Measurements from ENCODE around the gene TMEM87B. TPM values are rescaled to one million over a fixed set of nuclear protein-coding genes. Genes with fewer than 3 reads are reported as not detected.

Gene TMEM87B
- total and polyA plus RNA-seq, 10 of the 15 experiments (the other 5 are each of a cell fraction or from before 2014, with no cell fraction given): 5.7 to 20.6 (median 12.3) TPM

DNA sequence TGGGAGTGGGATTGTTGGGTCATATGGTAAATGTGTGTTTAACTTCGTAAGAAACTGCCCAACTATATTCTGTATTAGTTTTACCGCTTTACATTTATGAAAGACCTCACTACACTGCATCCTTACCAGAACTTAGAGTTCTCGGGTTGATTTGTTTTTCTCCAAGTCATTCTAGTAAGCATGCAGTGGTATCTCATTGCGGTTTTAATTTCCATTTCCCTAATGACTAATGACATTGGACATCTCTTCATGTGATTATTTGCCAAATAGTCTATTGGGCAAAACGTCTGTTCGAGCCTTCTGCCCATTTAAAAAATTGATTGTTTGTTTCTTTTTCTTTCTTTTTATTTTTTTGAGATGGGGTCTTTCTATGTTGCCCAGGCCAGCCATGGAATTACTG lies 89.9 kb downstream of the TMEM87B start (continued):
- TF ChIP-seq ZNF207 (IDR thresholded peaks at IDR 0.05; ENCODE audit: borderline replicate concordance) (no peak), SUPT20H (IDR thresholded peaks at IDR 0.05; ENCODE audit: borderline replicate concordance, control insufficient read depth, low read depth, low read length) (no peak), BACH1 (IDR thresholded peaks at IDR 0.05; ENCODE audit: borderline replicate concordance) (no peak), CHD4 (IDR thresholded peaks at IDR 0.05) (no peak), MTA2 (IDR thresholded peaks at IDR 0.05; ENCODE audit: low read depth) (no peak), JUND (IDR thresholded peaks at IDR 0.05; ENCODE audit: low read depth, low read length) (no peak), TCF12 (IDR thresholded peaks at IDR 0.05; ENCODE audit: low read depth, low read length) (no peak)
- TF ChIP-seq, protein P1, sequence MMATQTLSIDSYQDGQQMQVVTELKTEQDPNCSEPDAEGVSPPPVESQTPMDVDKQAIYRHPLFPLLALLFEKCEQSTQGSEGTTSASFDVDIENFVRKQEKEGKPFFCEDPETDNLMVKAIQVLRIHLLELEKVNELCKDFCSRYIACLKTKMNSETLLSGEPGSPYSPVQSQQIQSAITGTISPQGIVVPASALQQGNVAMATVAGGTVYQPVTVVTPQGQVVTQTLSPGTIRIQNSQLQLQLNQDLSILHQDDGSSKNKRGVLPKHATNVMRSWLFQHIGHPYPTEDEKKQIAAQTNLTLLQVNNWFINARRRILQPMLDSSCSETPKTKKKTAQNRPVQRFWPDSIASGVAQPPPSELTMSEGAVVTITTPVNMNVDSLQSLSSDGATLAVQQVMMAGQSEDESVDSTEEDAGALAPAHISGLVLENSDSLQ (IDR thresholded peaks at IDR 0.05): no peak

DNA sequence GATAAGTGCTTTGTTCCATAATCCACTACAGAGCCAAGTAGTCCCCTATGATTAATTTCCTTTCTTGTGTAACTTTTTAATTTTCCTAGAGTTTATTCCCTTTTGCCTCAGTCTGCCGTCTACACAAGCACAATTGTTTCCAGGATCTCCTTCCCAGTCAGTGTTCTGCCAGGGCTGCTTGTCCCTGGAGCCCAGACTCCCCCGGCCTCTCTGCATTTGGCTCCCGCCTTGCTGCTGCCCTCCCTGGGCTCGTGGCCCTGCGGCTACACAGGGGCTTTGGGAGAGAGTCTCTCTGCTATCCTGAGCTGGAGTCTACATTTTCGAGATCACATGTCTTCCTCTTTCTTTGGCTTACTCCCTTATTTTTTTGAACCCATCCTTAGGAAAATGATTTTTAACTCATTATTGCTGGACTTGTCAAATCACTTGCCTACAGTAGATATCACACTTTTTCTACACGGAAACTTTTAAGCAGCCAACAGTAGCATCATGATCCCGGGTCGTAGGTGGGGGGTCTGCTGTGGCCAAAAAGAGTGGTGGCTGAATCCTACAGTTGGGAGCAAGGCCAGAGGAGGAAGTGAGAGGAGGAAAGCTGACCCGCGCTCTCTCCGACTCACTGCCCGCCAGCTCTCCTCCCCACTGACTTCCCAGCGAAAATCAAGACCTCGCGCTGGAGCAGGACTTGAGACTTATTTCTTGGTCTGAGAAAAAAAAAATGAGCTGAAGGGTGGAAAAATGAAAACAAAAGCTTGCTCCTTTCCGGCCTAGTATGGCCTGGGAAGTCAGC lies 92.5 kb downstream of the TMEM87B start:
- H3K9ac ChIP-seq (ENCODE audit: control insufficient read depth, insufficient read depth, low read length): no peak overlapping the region
- no peaks in the 10 kb centered on the region for H3K79me2 ChIP-seq (ENCODE audit: control insufficient read depth, insufficient read depth, low read length)
- ChIA-PET SMC1A (ENCODE audit: uncharacterized antibody, unreplicated experiment) (no interaction called here), POLR2A (no interaction called here), RAD21 (ENCODE audit: unreplicated experiment) (no interaction called here), CTCF (interaction anchor here (1.1 to 1.3 kb wide), 2 partner anchors 26 kb away, joined by 4 to 6 read pairs; no protein-coding TSS in a partner anchor)
- H3K36me3 ChIP-seq (ENCODE audit: control insufficient read depth in 2 of 2, insufficient read depth in 2 of 2, low read length in 1 of 2): no peaks in the 10 kb centered on the region
- FAIRE-seq (no peak), ATAC-seq (no peak), DNase-seq (ENCODE audit: low read depth, low spot score) (no peak)
- H2AFZ ChIP-seq (ENCODE audit: control insufficient read depth, low read depth, low read length): no peak overlapping the region
- H4K20me1 ChIP-seq (ENCODE audit: control insufficient read depth, insufficient read depth): no peaks in the 10 kb centered on the region
- no peaks in the 10 kb centered on the region for H3K4me1 ChIP-seq (ENCODE audit: control insufficient read depth, insufficient read depth, low read length)
- H3K27me3 ChIP-seq (replicated peaks in 1 of 2; ENCODE audit: control insufficient read depth in 2 of 2, insufficient read depth in 2 of 2, low read length in 1 of 2): no peaks in the 10 kb centered on the region; a peak in 1 of 4 replicates
- intact Hi-C loops (cut with micrococcal nuclease; ENCODE audit: unreplicated experiment) (no loop called here), in situ Hi-C loops (cut with MboI) (no loop called here)
- no peak overlapping the region for H3K27ac ChIP-seq (ENCODE audit: control insufficient read depth, insufficient read depth)
- WGBS (ENCODE audit: insufficient coverage, insufficient replicate concordance, low lambda C conversion rate, missing lambda C conversion rate): 68% methylated on average over 15 of the region's 17 CpGs
- no peak overlapping the region for H3K4me2 ChIP-seq (ENCODE audit: control insufficient read depth, insufficient read depth)
- no peaks in the 10 kb centered on the region for H3K9me3 ChIP-seq (replicated peaks; ENCODE audit: control insufficient read depth, insufficient read depth, low read length)
- BruUV-seq (replicated peaks): no TSS peak
- H3K4me3 ChIP-seq: no peak overlapping the region
- TF ChIP-seq NFIC (IDR thresholded peaks at IDR 0.05; ENCODE audit: low read depth, low read length) (no peak), CHD4 (IDR thresholded peaks at IDR 0.05) (no peak), WRNIP1 (IDR thresholded peaks at IDR 0.05; ENCODE audit: borderline replicate concordance, low read depth, low read length) (no peak), MEF2B (IDR thresholded peaks at IDR 0.05; ENCODE audit: partially characterized antibody, poor library complexity, severe bottlenecking) (no peak), EED (IDR thresholded peaks at IDR 0.05; ENCODE audit: low read depth) (no peak), NR2F1 (conservative IDR thresholded peaks at IDR 0.05) (no peak), GABPA (IDR thresholded peaks at IDR 0.05; ENCODE audit: low read depth) (no peak), TARDBP (IDR thresholded peaks at IDR 0.05; ENCODE audit: borderline replicate concordance) (no peak), RUNX3 (IDR thresholded peaks at IDR 0.05; ENCODE audit: low read length) (no peak)
- TF ChIP-seq, protein P2, sequence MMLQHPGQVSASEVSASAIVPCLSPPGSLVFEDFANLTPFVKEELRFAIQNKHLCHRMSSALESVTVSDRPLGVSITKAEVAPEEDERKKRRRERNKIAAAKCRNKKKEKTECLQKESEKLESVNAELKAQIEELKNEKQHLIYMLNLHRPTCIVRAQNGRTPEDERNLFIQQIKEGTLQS (IDR thresholded peaks at IDR 0.05; ENCODE audit: borderline replicate concordance, extremely low read depth, low read depth, low read length): no peak
- TF ChIP-seq, protein P3, sequence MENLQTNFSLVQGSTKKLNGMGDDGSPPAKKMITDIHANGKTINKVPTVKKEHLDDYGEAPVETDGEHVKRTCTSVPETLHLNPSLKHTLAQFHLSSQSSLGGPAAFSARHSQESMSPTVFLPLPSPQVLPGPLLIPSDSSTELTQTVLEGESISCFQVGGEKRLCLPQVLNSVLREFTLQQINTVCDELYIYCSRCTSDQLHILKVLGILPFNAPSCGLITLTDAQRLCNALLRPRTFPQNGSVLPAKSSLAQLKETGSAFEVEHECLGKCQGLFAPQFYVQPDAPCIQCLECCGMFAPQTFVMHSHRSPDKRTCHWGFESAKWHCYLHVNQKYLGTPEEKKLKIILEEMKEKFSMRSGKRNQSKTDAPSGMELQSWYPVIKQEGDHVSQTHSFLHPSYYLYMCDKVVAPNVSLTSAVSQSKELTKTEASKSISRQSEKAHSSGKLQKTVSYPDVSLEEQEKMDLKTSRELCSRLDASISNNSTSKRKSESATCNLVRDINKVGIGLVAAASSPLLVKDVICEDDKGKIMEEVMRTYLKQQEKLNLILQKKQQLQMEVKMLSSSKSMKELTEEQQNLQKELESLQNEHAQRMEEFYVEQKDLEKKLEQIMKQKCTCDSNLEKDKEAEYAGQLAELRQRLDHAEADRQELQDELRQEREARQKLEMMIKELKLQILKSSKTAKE (IDR thresholded peaks at IDR 0.05; ENCODE audit: low read depth, poor library complexity, severe bottlenecking): no peak
